OCI-LY7 (cell line): Measurements from ENCODE around the gene ZFR2. TPM values are rescaled to one million over a fixed set of nuclear protein-coding genes. Genes with fewer than 3 reads are reported as not detected.

ENCODE experiments used
- BruUV-seq: library from RNA; stranded (reverse); fragments of 400-500 nt; replicated peaks from 2 replicates; lab custom pipeline; 2021; lab: Mats Ljungman, UMichigan
- CTCF ChIA-PET: fragments of 300-600 bp; sonication (Branson Sonifier 250); formaldehyde crosslinking; loops from one replicate; lab custom pipeline; 2022; ENCODE audit warnings: antibody characterized with exemption; ENCODE audit not compliant: unreplicated experiment; lab: Charles Lee
- POLR2A ChIA-PET: fragments of 300-600 bp; sonication (Branson Sonifier 250); formaldehyde crosslinking; loops from one replicate; lab custom pipeline; 2022; ENCODE audit warnings: antibody characterized with exemption; lab: Charles Lee
- DNase-seq: peaks from one replicate; pipeline ENCODE4 v3.0.0-alpha.2; 2015; ENCODE audit warnings: low spot score
- H2AFZ ChIP-seq: fragments of 200-600 bp; sonication (generic), shearing (Covaris generic); 2 replicates; pipeline ENCODE4 v1.6.1; 2014; ENCODE audit warnings: mild to moderate bottlenecking, antibody characterized with exemption, low read length, moderate library complexity
- H3K27ac ChIP-seq: fragments of 200-600 bp; sonication (generic); 2 replicates; pipeline ENCODE4 v1.5.1; 2014; ENCODE audit warnings: mixed run types, low read depth, mild to moderate bottlenecking, moderate library complexity, low read length, inconsistent platforms; ENCODE audit not compliant: poor library complexity, severe bottlenecking
- H3K36me3 ChIP-seq: fragments of 200-600 bp; sonication (generic); 2 replicates; pipeline ENCODE4 v1.6.1; 2014; ENCODE audit warnings: mild to moderate bottlenecking, antibody characterized with exemption, low read length, moderate library complexity, mixed read lengths; ENCODE audit not compliant: insufficient read depth
- H3K4me1 ChIP-seq: fragments of 200-600 bp; sonication (generic); 2 replicates; pipeline ENCODE4 v1.5.1; 2014; ENCODE audit warnings: mild to moderate bottlenecking, low read length; ENCODE audit not compliant: insufficient read depth, poor library complexity, severe bottlenecking
- H3K4me2 ChIP-seq: fragments of 200-600 bp; sonication (generic); 2 replicates; pipeline ENCODE4 v1.6.1; 2014; ENCODE audit warnings: mild to moderate bottlenecking, low read length
- H3K4me3 ChIP-seq: fragments of 200-600 bp; sonication (generic); 2 replicates; pipeline ENCODE4 v1.5.1; 2014; ENCODE audit warnings: mild to moderate bottlenecking, low read depth, low read length; ENCODE audit not compliant: poor library complexity, severe bottlenecking
- H3K79me2 ChIP-seq: fragments of 200-600 bp; sonication (generic); 2 replicates; pipeline ENCODE4 v1.6.1; 2016; ENCODE audit warnings: low read depth, mild to moderate bottlenecking, low read length, moderate library complexity, mixed read lengths; ENCODE audit not compliant: insufficient read depth
- H3K9me2 ChIP-seq: fragments of 200-600 bp; sonication (generic); 2 replicates; pipeline ENCODE4 v1.6.1; 2016; ENCODE audit warnings: mild to moderate bottlenecking, low read length, mixed read lengths; ENCODE audit not compliant: insufficient read depth
- H3K9me3 ChIP-seq: fragments of 200-600 bp; sonication (generic); 2 replicates; pipeline ENCODE4 v1.6.1; 2014; ENCODE audit warnings: mild to moderate bottlenecking, mixed run types, low read length, mixed read lengths
- H4K20me1 ChIP-seq: fragments of 200-600 bp; sonication (generic); 2 replicates; pipeline ENCODE4 v1.6.1; 2014; ENCODE audit warnings: mild to moderate bottlenecking, antibody characterized with exemption, low read length, moderate library complexity, mixed read lengths; ENCODE audit not compliant: insufficient read depth
- EZH2phosphoT487 ChIP-seq: fragments of 200-600 bp; sonication (generic); IDR thresholded peaks from 2 replicates; pipeline ENCODE4 v1.6.1; 2018; ENCODE audit warnings: low read depth, borderline replicate concordance, mild to moderate bottlenecking, mixed run types, antibody characterized with exemption, low read length, moderate library complexity, mixed read lengths
- intact Hi-C: fragments of 100-400 bp; cut with micrococcal nuclease; formaldehyde crosslinking; loops from one replicate; pipeline ENCODE4 v1.10.0; 2022; ENCODE audit not compliant: unreplicated experiment
- total RNA-seq, 2 experiments: library from RNA; depleted of rRNA in 1 of 2; stranded (reverse); fragments of >200 nt in 1 of 2; shearing (Covaris generic) in 1 of 2; gene quantifications; 2 replicates each; pipeline ENCODE4 v1.2.3, GENCODE V29; 2014 to 2022
- TF ChIP-seq, protein P1 (sequence below): fragments of 200-600 bp; sonication (generic); conservative IDR thresholded peaks from 2 replicates; pipeline ENCODE4 v1.5.1; 2014; ENCODE audit warnings: mild to moderate bottlenecking, antibody characterized with exemption, low read length, moderate library complexity, mixed read lengths

Gene ZFR2
- total RNA-seq, 2 experiments from 2014 or later, result not detected

DNA sequence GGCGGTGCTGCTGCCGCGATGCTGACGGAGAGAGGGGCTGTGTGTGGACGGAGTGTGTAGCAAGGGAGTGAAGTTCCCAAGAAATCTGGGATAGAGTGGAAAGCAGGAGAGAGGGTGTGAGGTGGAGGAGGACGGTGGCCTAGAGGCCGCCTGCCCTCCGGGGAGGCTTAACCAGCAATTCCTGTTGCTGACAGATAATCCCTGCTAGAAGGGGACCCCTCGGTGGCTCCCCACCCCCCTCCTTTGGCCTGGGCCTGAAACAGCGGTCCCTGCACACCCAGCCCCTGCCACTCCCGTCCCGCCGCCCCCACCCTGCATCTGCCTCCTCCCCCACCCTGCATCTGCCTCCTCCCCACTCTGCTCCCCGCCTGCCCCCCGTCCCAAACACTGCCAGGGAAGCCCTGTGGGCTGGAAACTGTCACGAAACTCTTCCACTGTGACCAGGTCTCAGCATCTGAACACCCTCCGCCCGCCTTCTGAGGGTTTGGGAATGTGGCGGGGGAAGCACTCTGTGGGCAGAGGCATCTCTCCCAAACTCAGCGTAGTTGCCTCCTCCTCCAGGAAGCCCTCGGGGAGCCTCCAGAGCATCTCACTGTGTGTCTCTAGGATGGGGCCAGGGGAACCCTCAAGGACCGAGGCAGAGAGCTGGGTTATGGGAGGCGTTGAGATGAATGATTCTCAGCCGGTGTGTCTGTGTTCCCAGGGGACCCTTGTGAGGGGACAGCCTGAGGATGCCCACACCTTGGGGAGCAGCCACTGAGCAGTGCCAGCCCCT lies 65.5 kb downstream of the ZFR2 start:
- CTCF ChIA-PET, result no interaction called here
- no peak overlapping the region for H2AFZ ChIP-seq

DNA sequence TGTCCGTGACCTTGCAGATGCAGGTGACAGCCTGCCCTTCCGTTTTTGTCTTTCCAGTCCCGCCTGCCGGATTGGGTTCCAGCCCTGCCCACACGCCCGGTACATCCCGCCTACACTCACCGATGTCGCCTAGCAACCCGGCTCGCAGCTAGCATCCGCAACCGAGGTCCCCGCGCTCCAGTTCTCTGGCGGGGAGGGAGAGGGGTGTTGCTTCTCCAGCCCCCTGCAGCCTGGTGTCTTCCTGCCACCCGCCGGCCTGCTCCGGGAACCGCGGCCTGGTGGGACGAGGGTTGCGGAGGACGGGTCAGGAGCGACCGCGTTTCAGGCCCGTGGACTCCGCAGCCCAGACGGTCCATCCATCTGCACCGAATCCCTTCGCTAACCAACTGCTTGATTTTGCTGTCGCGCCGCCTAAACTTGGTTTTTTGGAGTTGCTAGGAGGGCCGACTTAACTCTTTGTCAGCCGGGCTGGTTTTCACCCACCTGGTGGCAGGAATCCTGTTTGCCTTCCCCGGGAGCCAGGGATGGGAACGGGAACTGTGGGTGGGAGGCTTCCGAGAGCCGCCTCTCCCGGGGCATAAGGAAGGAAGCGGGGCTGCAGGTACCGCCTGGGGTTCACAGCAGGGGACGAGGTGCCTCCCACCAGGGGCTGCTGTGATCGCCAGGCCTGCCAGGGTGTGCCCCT lies 67.3 kb downstream of the ZFR2 start:
- TF ChIP-seq EZH2phosphoT487, result no peak
- TF ChIP-seq, protein P1, sequence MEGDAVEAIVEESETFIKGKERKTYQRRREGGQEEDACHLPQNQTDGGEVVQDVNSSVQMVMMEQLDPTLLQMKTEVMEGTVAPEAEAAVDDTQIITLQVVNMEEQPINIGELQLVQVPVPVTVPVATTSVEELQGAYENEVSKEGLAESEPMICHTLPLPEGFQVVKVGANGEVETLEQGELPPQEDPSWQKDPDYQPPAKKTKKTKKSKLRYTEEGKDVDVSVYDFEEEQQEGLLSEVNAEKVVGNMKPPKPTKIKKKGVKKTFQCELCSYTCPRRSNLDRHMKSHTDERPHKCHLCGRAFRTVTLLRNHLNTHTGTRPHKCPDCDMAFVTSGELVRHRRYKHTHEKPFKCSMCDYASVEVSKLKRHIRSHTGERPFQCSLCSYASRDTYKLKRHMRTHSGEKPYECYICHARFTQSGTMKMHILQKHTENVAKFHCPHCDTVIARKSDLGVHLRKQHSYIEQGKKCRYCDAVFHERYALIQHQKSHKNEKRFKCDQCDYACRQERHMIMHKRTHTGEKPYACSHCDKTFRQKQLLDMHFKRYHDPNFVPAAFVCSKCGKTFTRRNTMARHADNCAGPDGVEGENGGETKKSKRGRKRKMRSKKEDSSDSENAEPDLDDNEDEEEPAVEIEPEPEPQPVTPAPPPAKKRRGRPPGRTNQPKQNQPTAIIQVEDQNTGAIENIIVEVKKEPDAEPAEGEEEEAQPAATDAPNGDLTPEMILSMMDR, result no peak
- no peaks in the 10 kb centered on the region for H3K36me3 ChIP-seq
- H3K9me3 ChIP-seq, result no peaks in the 10 kb centered on the region
- no peak overlapping the region for H2AFZ ChIP-seq
- CTCF ChIA-PET, result no interaction called here
- DNase-seq, result no peak
- no TSS peak for BruUV-seq
- no peak overlapping the region for H3K4me2 ChIP-seq
- H3K4me1 ChIP-seq, result no peaks in the 10 kb centered on the region
- H3K27ac ChIP-seq, result no peak overlapping the region
- no peaks in the 10 kb centered on the region for H4K20me1 ChIP-seq
- POLR2A ChIA-PET, result no interaction called here
- no peaks in the 10 kb centered on the region for H3K9me2 ChIP-seq
- intact Hi-C loops, result no loop called here
- H3K4me3 ChIP-seq, result no peak overlapping the region
- no peaks in the 10 kb centered on the region for H3K79me2 ChIP-seq

More for the DNA sequence above, 65.5 kb downstream of the ZFR2 start:
- Histone ChIP-seq H3K79me2 (no peaks in the 10 kb centered on the region), H3K4me3 (no peak overlapping the region), H3K4me1 (no peaks in the 10 kb centered on the region), H3K4me2 (no peak overlapping the region), H4K20me1 (no peaks in the 10 kb centered on the region), H3K9me2 (no peaks in the 10 kb centered on the region), H3K27ac (no peak overlapping the region), H3K36me3 (no peaks in the 10 kb centered on the region), H3K9me3 (no peaks in the 10 kb centered on the region)
- BruUV-seq, result no TSS peak
- POLR2A ChIA-PET, result no interaction called here
- TF ChIP-seq, protein P1, result no peak
- TF ChIP-seq EZH2phosphoT487, result no peak
- intact Hi-C loops, result no loop called here
- no peak for DNase-seq

DNA sequence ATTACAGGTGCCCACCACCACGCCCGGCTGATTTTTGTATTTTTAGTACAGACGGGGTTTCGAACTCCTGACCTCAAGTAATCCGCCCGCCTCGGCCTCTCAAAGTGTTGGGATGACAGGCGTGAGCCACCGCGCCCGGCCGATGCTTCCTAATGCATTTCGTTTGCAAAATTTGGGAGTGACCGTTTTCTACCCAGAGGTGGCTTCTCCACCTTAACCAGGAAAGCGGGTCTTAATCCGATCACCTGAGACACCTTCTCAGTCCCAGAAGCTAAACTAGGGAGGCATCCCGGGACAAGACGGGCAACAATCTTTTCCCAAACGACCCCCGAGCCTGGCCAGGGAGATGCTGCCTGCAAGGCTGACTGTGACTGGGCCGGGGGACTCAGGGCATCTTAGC lies 67.8 kb downstream of the ZFR2 start:
- Histone ChIP-seq H3K9me2 (no peaks in the 10 kb centered on the region), H3K79me2 (no peaks in the 10 kb centered on the region), H3K27ac (no peak overlapping the region), H3K4me2 (no peak overlapping the region), H3K9me3 (no peaks in the 10 kb centered on the region), H2AFZ (no peak overlapping the region), H3K4me3 (no peak overlapping the region), H3K4me1 (no peaks in the 10 kb centered on the region), H4K20me1 (no peaks in the 10 kb centered on the region), H3K36me3 (no peaks in the 10 kb centered on the region)
- POLR2A ChIA-PET, result no interaction called here
- BruUV-seq, result no TSS peak
- intact Hi-C loops, result no loop called here
- CTCF ChIA-PET, result no interaction called here
- no peak for DNase-seq
- TF ChIP-seq EZH2phosphoT487, result no peak
- TF ChIP-seq, protein P1, result no peak
